Stimulated activated CD4-positive, alpha-beta T cell treated with anti-CD3 and anti-CD28 coated beads, Interleukin-12 subunit alpha, Interleukin-12 subunit beta, amount 100 ng/mL, for 4 hours (primary cell): ENCODE results near the gene ACTL10.
"Not testable (repeated sequence)": the region's sequence is repeated elsewhere in the genome, so short reads cannot be mapped to it uniquely, and the experiment has no call there.

Experiments used
- DNase-seq: peaks from one replicate; pipeline ENCODE4 v3.0.0-alpha.2; 2020

ACTL10 gene

DNA sequence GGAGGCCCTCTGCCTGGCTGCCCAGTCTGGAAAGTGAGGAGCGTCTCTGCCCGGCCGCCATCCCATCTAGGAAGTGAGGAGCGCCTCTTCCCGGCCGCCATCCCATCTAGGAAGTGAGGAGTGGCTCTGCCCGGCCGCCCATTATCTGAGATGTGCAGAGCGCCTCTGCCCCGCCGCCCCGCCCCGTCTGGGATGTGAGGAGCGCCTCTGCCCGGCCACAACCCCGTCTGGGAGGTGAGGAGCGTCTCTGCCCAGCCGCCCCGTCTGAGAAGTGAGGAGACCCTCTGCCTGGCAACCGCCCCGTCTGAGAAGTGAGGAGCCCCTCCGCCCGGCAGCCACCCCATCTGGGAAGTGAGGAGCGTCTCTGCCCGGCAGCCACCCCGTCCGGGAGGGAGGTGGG, 32.2 kb downstream of the ACTL10 start:
- DNase-seq: not testable (repeated sequence)

GRCh38 chr20:33700696-33701441, 34.1 kb downstream of the ACTL10 start:
- DNase-seq: not testable (repeated sequence)

DNA sequence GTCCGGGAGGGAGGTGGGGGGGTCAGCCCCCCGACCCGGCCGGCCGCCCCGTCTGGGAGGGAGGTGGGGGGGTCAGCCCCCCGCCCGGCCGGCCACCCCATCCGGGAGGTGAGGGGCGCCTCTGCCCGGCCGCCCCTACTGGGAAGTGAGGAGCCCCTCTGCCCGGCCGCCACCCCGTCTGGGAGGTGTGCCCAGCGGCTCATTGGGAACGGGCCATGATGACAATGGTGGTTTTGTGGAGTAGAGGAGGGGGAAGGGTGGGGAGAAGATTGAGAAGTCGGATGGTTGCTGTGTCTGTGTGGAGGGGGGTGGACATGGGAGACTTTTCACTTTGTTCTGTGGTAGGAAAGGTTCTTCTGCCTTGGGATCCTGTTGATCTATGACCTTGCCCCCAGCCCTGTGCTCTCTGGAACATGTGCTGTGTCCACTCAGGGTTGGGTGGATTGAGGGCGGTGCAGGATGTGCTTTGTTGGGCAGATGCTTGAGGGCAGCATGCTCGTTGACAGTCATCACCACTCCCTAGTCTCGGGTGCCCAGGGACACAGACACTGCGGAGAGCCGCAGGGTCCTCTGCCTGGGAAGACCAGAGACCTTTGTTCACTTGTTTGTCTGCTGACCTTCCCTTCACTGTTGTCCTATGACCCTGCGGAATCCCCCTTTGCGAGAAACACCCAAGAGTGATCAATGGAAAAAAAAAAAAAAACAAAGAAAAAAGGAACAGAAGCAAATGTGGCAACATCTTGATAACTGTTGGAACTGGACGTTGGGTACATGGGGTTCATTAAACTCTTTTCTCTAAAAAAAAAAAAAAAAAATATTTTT, 35.1 kb downstream of the ACTL10 start:
- no peak for DNase-seq

- no peak for DNase-seq
Observed at GRCh38 chr20:33702861-33703260, 36.1 kb downstream of the ACTL10 start.

GRCh38 chr20:33703498-33704137, 36.9 kb downstream of the ACTL10 start:
- DNase-seq: no peak

DNA sequence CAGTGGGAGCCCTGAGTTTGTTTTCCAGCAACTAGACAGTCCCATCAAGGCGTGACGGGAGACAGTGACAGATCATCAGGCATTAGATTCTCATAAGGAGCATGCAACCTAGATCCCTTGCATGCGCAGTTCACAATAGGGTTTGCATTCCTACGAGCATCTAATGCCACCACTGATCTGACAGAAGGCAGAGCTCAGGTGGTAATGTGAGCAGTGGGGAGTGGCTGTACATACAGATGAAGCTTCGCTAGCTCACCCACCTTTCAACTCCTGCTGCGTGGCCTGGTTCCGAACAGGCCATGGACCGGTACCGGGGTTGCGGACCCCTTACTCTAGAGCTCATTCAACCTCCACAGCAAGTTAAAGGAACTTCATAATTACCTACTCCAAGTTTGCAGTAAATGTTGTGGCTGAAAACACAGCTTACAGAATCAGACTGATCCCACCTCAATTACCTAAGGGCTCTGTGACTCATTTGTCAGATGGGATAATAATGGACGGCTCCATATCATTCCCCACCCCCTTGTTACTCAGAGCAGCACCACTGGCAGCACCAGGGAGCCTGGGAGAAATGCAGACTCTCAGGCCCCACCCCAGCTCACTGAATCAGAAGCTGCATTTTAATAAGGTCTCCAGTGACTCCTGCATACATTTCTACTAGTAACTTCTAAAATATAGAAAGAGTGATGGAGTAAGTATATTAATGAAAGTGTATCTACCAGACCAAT, 37.6 kb downstream of the ACTL10 start:
- no peak for DNase-seq

- no peak for DNase-seq
Observed at GRCh38 chr20:33707668-33708067, 40.9 kb downstream of the ACTL10 start.

- DNase-seq: no peak
Observed at GRCh38 chr20:33709398-33709797, 42.7 kb downstream of the ACTL10 start.

DNA sequence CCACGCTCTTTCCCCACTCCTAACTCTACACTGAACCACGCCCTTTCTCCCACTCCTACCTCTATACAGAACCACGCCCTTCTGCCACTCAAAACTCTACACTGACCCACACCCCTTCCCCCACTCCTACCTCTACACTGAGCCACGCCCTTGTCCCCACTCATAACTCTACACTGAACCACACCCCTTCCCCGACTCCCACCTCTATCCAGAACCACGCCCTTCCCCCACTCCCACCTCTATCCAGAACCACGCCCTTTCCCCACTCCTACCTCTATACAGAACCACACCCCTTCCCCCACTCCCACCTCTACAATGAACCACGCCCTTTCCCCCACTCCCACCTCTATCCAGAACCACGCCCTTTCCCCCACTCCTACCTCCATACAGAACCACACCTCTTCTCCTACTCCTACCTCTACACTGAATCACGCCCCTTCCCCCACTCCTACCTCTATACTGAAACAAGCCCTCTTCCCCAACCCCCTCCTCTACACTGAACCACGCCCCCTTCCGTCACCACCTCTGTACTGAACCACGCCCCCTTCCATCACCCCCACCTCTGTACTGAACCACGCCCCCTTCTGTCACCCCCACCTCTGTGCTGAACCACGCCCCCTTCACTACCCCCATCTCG, 43.3 kb downstream of the ACTL10 start:
- no peak for DNase-seq

GRCh38 chr20:33710681-33711445, 44.1 kb downstream of the ACTL10 start:
- no peak for DNase-seq

GRCh38 chr20:33711446-33711738, 44.6 kb downstream of the ACTL10 start:
- DNase-seq: no peak

GRCh38 chr20:33713865-33714367, 47.2 kb downstream of the ACTL10 start:
- no peak for DNase-seq

GRCh38 chr20:33716498-33716897, 49.8 kb downstream of the ACTL10 start:
- DNase-seq: no peak
